Stomach smooth muscle (tissue), 2 donors: ENCODE data around the gene SDCBP2.

ENCODE experiments used
- H3K27ac ChIP-seq: one replicate; pipeline ENCODE4 v1.7.0; 2013; ENCODE audit warnings: mild to moderate bottlenecking, low read length, inconsistent platforms
- H3K27me3 ChIP-seq, 2 donors: one replicate each; pipeline ENCODE4 v1.7.0; 2013; ENCODE audit warnings: low read length in 2 of 2; ENCODE audit not compliant: insufficient read depth in 2 of 2, control insufficient read depth in 1 of 2
- H3K36me3 ChIP-seq, 2 donors: one replicate each; pipeline ENCODE4 v1.7.0; 2013; ENCODE audit warnings: low read length in 2 of 2; ENCODE audit not compliant: control insufficient read depth in 2 of 2, insufficient read depth in 2 of 2
- H3K4me1 ChIP-seq: one replicate; pipeline ENCODE4 v1.7.0; 2013; ENCODE audit warnings: low read length; ENCODE audit not compliant: control insufficient read depth, insufficient read depth
- H3K4me3 ChIP-seq, 2 donors: one replicate each; pipeline ENCODE4 v1.7.0; 2013; ENCODE audit warnings: low read length in 2 of 2
- H3K9ac ChIP-seq, 2 donors: one replicate each; pipeline ENCODE4 v1.7.0; 2013; ENCODE audit warnings: low read length in 2 of 2, mild to moderate bottlenecking in 1 of 2
- H3K9me3 ChIP-seq, 2 donors: one replicate each; pipeline ENCODE4 v1.7.0; 2013; ENCODE audit warnings: low read length in 2 of 2; ENCODE audit not compliant: control insufficient read depth in 2 of 2
- donor health status: healthy.
- donor health status: Pancreatic carcinoma.

SDCBP2 gene

GRCh38 chr20:1320902-1321653 is 7.9 kb downstream of the SDCBP2 start:
- Histone ChIP-seq H3K4me3 (no peak overlapping the region), H3K27ac (no peak overlapping the region), H3K9me3 (no peaks in the 10 kb centered on the region), H3K9ac (no peak overlapping the region), H3K27me3 (no peaks in the 10 kb centered on the region), H3K36me3 (no peaks in the 10 kb centered on the region), H3K4me1 (peaks cover 17% of the 10 kb centered on the region)

DNA sequence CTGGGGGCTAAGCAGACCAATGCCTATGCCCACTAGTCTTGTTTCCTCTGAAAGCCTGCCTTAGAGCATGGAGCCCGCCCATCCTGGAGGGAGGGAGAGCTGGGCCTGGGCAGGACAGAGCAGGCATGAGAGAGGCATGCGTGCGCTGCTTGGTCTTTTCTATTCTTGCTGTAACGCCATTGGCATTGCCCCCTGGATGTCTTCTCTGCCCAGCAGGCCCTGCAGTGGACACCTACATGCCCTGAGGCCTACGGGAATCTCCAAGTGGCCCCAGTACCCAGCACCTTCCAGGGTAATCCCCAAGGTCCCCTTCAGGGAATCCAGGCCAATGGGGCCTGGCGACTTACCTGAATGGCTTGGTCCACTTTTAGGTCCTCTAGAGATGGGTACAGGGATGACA is 8.9 kb downstream of the SDCBP2 start:
- no peak overlapping the region for H3K9ac ChIP-seq
- H3K9me3 ChIP-seq = no peaks in the 10 kb centered on the region
- no peak overlapping the region for H3K4me3 ChIP-seq
- no peak overlapping the region for H3K27ac ChIP-seq
- H3K27me3 ChIP-seq = no peaks in the 10 kb centered on the region
- peaks cover 12% of the 10 kb centered on the region for H3K4me1 ChIP-seq
- H3K36me3 ChIP-seq = no peaks in the 10 kb centered on the region

GRCh38 chr20:1319462-1319861 is 9.5 kb downstream of the SDCBP2 start:
- peaks cover 6% of the 10 kb centered on the region for H3K4me1 ChIP-seq
- no peaks in the 10 kb centered on the region for H3K27me3 ChIP-seq
- H3K4me3 ChIP-seq = no peak overlapping the region
- H3K36me3 ChIP-seq = no peaks in the 10 kb centered on the region
- H3K9ac ChIP-seq = no peak overlapping the region
- H3K9me3 ChIP-seq = no peaks in the 10 kb centered on the region
- H3K27ac ChIP-seq = no peak overlapping the region

GRCh38 chr20:1319051-1319450 is 9.9 kb downstream of the SDCBP2 start:
- Histone ChIP-seq H3K36me3 (no peaks in the 10 kb centered on the region), H3K9ac (no peak overlapping the region), H3K9me3 (no peaks in the 10 kb centered on the region), H3K27ac (no peak overlapping the region), H3K4me3 (no peak overlapping the region), H3K4me1 (peaks cover 7% of the 10 kb centered on the region), H3K27me3 (no peaks in the 10 kb centered on the region)

DNA sequence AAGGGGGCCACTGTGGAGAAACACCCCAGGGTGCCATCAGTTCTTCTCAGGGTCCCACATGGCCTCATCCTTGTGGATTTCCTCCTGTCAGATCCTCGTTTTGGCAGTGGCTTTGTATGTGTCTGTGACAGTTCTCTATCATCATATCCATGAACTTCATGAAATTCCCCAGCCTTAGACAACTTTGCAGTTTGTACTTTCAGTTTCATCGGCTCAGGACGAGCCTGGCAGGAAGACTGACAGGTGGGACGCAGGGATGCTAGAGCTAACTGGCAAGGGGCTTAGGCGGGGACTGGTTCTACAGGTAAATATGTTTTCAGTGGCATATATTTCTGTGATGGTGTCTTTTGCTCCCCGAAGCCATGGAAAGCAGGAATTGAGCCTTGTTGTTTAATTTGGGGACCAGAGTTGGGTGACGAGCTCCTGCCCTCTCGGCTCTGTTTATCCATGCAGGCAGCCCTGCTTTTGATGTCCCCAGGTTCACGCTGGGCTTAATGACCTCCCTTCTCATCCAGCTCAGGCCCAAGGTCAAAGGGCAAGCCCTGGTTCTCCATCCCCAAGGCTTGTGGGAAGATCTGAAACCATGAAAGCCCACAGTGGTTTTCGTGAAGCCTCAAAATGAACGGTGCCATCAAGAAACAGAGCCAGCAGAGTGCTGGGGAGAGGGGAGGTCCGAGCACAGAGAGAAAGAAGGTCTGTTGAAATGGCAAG is 11.2 kb downstream of the SDCBP2 start:
- H3K4me1 ChIP-seq = peaks cover 8% of the 10 kb centered on the region
- no peaks in the 10 kb centered on the region for H3K27me3 ChIP-seq
- H3K9me3 ChIP-seq = no peaks in the 10 kb centered on the region
- no peak overlapping the region for H3K9ac ChIP-seq
- no peak overlapping the region for H3K27ac ChIP-seq
- H3K36me3 ChIP-seq = no peaks in the 10 kb centered on the region
- peak overlapping the region in 1 of 2 donors; percentile 15 for H3K4me3 ChIP-seq

GRCh38 chr20:1315804-1316203 is 13.1 kb downstream of the SDCBP2 start:
- no peaks in the 10 kb centered on the region for H3K9me3 ChIP-seq
- no peak overlapping the region for H3K27ac ChIP-seq
- H3K27me3 ChIP-seq = no peaks in the 10 kb centered on the region
- no peak overlapping the region for H3K4me3 ChIP-seq
- no peaks in the 10 kb centered on the region for H3K36me3 ChIP-seq
- H3K9ac ChIP-seq = no peak overlapping the region
- peaks cover 6% of the 10 kb centered on the region for H3K4me1 ChIP-seq

- H3K4me3 ChIP-seq = peak overlapping the region in 1 of 2 donors; percentile 49
Measured at GRCh38 chr20:1313236-1313964, 15.5 kb downstream of the SDCBP2 start.

DNA sequence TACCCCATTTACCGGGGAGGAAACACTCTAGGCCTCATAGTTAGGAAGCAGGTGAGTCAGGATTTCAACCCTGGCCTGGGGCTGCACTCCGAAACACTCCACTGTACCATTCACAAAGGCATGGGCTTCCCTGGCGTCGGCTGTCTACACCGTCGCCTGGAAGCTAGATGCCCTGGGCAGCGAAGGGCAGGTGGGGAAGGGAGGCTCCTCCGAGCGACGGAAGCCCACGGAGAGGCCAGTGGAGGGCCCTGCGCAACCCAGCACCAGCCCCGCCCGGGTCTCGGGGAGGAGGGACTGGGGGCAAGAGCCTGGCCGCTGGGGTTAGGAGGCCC is 16.1 kb downstream of the SDCBP2 start:
- H3K4me1 ChIP-seq = peaks cover 6% of the 10 kb centered on the region
- no peak overlapping the region for H3K27ac ChIP-seq
- peak overlapping the region in 1 of 2 donors; percentile 49 for H3K4me3 ChIP-seq
- H3K27me3 ChIP-seq = no peaks in the 10 kb centered on the region
- no peak overlapping the region for H3K9ac ChIP-seq
- H3K36me3 ChIP-seq = peaks cover 0 to 2% of the 10 kb centered on the region in 2 donors
- H3K9me3 ChIP-seq = no peaks in the 10 kb centered on the region

More at GRCh38 chr20:1313236-1313964, 15.5 kb downstream of the SDCBP2 start:
- peaks cover 6% of the 10 kb centered on the region for H3K4me1 ChIP-seq
- no peak overlapping the region for H3K27ac ChIP-seq
- H3K27me3 ChIP-seq = no peaks in the 10 kb centered on the region
- H3K9ac ChIP-seq = no peak overlapping the region
- H3K9me3 ChIP-seq = no peaks in the 10 kb centered on the region
- H3K36me3 ChIP-seq = no peaks in the 10 kb centered on the region

DNA sequence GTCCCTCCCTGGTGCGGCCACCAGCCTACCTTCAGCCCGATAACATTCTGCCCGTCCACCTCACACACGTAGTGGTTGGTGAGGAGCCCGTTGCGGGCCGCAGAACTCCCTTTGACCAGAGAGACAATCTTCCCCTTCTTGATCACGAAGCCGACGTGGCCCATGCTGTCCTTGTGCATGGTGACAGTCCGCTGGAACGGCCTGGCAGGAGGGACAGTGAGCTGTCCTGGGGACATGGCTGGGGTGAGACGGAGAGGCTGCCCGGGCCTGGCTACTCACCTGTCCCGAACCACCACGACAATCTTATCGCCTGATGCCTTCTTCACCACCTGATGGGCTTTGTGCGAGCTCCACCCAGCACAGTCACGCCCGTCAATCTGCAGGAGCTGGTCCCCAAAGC is 16.6 kb downstream of the SDCBP2 start:
- Histone ChIP-seq H3K27me3 (no peaks in the 10 kb centered on the region), H3K4me3 (no peak overlapping the region), H3K27ac (no peak overlapping the region), H3K4me1 (peaks cover 6% of the 10 kb centered on the region), H3K36me3 (peaks cover 0 to 2% of the 10 kb centered on the region in 2 donors), H3K9me3 (no peaks in the 10 kb centered on the region), H3K9ac (no peak overlapping the region)

GRCh38 chr20:1310506-1311190 is 18.3 kb downstream of the SDCBP2 start:
- H3K27ac ChIP-seq = no peak overlapping the region
- no peaks in the 10 kb centered on the region for H3K27me3 ChIP-seq
- H3K4me1 ChIP-seq = peaks cover 6% of the 10 kb centered on the region
- H3K36me3 ChIP-seq = peaks cover 0 to 5% of the 10 kb centered on the region in 2 donors
- H3K9ac ChIP-seq = no peak overlapping the region
- no peak overlapping the region for H3K4me3 ChIP-seq
- H3K9me3 ChIP-seq = no peaks in the 10 kb centered on the region
